WTC11 (cell line): ENCODE data around the gene KSR1. TPM values are rescaled to one million over a fixed set of nuclear protein-coding genes. Genes with fewer than 3 reads are reported as not detected.

Experiments used
- ATAC-seq: fragments of 200-7000 bp; cut with Tn5 transposase; 2 replicates; pipeline ENCODE4 v1.10.0; 2021; ENCODE audit warnings: mild to moderate bottlenecking, moderate library complexity
- CTCF ChIA-PET: fragments of 300-600 bp; sonication (Branson Sonifier 250); formaldehyde crosslinking; loops from one replicate; lab custom pipeline; 2021; ENCODE audit warnings: antibody characterized with exemption; lab: Charles Lee
- POLR2A ChIA-PET: fragments of 350-600 bp; sonication (Branson Sonifier 250); formaldehyde crosslinking; loops from one replicate; lab custom pipeline; 2021; ENCODE audit warnings: antibody characterized with exemption; lab: Charles Lee
- DNase-seq: peaks from one replicate; pipeline ENCODE4 v3.0.0; 2021; ENCODE audit warnings: low spot score
- H3K27ac Mint-ChIP-seq: 2 replicates; pipeline ENCODE4 v1.8.0; 2021; ENCODE audit warnings: mixed read lengths
- H3K27me3 Mint-ChIP-seq: 2 replicates; pipeline ENCODE4 v1.8.0; 2021; ENCODE audit warnings: low read depth, mild to moderate bottlenecking, moderate library complexity, mixed read lengths
- H3K36me3 Mint-ChIP-seq: 2 replicates; pipeline ENCODE4 v1.8.0; 2021; ENCODE audit warnings: mixed read lengths
- H3K4me1 Mint-ChIP-seq: 2 replicates; pipeline ENCODE4 v1.8.0; 2022; ENCODE audit warnings: mixed read lengths
- H3K4me3 Mint-ChIP-seq: 2 replicates; pipeline ENCODE4 v1.8.0; 2021; ENCODE audit warnings: mild to moderate bottlenecking, moderate library complexity, mixed read lengths
- H3K9me3 Mint-ChIP-seq: 2 replicates; pipeline ENCODE4 v1.8.0; 2021; ENCODE audit warnings: mixed read lengths
- EMX1 ChIP-seq: fragments of 250-450 bp; sonication (Bioruptor Pico); IDR thresholded peaks from 2 replicates; pipeline ENCODE4 v1.8.0; 2021; ENCODE audit warnings: mild to moderate bottlenecking
- ETV6 ChIP-seq: sonication (generic); formaldehyde crosslinking; IDR thresholded peaks from 2 replicates; pipeline ENCODE4 v1.8.1; 2022; ENCODE audit warnings: mild to moderate bottlenecking, missing genetic modification reagents
- SMAD4 ChIP-seq: sonication (generic); formaldehyde crosslinking; IDR thresholded peaks from 2 replicates; pipeline ENCODE4 v1.8.0; 2022; ENCODE audit warnings: mild to moderate bottlenecking, missing genetic modification reagents
- SOX15 ChIP-seq: fragments of 250-450 bp; sonication (Bioruptor Pico); IDR thresholded peaks from 2 replicates; pipeline ENCODE4 v1.9.0; 2021; ENCODE audit warnings: mild to moderate bottlenecking
- SP1 ChIP-seq: sonication (generic); formaldehyde crosslinking; conservative IDR thresholded peaks from 2 replicates; pipeline ENCODE4 v1.8.1; 2022; ENCODE audit warnings: missing genetic modification reagents
- TCF7 ChIP-seq: sonication (generic); formaldehyde crosslinking; IDR thresholded peaks from 2 replicates; pipeline ENCODE4 v1.8.0; 2022; ENCODE audit warnings: mild to moderate bottlenecking, low read depth, missing genetic modification reagents, moderate library complexity
- TEAD4 ChIP-seq: sonication (generic); formaldehyde crosslinking; IDR thresholded peaks from 2 replicates; pipeline ENCODE4 v1.8.0; 2022; ENCODE audit warnings: mild to moderate bottlenecking, missing genetic modification reagents
- ZNF121 ChIP-seq: sonication (generic); formaldehyde crosslinking; IDR thresholded peaks from 2 replicates; pipeline ENCODE4 v1.8.0; 2023; ENCODE audit warnings: missing genetic modification reagents
- ZNF219 ChIP-seq: sonication (generic); formaldehyde crosslinking; IDR thresholded peaks from 2 replicates; pipeline ENCODE4 v1.8.0; 2023; ENCODE audit warnings: missing genetic modification reagents, mild to moderate bottlenecking, borderline replicate concordance
- ZNF423 ChIP-seq: fragments of 250-450 bp; sonication (Bioruptor Pico); IDR thresholded peaks from 2 replicates; pipeline ENCODE4 v2.1.2; 2022; ENCODE audit warnings: mild to moderate bottlenecking, moderate library complexity
- ZNF671 ChIP-seq: fragments of 250-450 bp; sonication (Bioruptor Pico); IDR thresholded peaks from 2 replicates; pipeline ENCODE4 v1.8.0; 2021; ENCODE audit warnings: mild to moderate bottlenecking
- total RNA-seq: library from RNA; stranded (reverse); gene quantifications from 3 replicates; pipeline ENCODE4 v1.2.3, GENCODE V29; 2021
- TF ChIP-seq, protein P1 (sequence below): sonication (generic); formaldehyde crosslinking; IDR thresholded peaks from 2 replicates; pipeline ENCODE4 v1.8.0; 2022; ENCODE audit warnings: mild to moderate bottlenecking, missing genetic modification reagents
- TF ChIP-seq, protein P2 (sequence below): fragments of 250-450 bp; sonication (Bioruptor Pico); IDR thresholded peaks from 2 replicates; pipeline ENCODE4 v1.9.0; 2021; ENCODE audit warnings: moderate library complexity, mild to moderate bottlenecking, inconsistent platforms, borderline replicate concordance
- TF ChIP-seq, protein P3 (sequence below): sonication (generic); formaldehyde crosslinking; IDR thresholded peaks from 2 replicates; pipeline ENCODE4 v1.8.1; 2023; ENCODE audit warnings: mild to moderate bottlenecking, missing genetic modification reagents
- TF ChIP-seq, protein P4 (sequence below): sonication (generic); formaldehyde crosslinking; IDR thresholded peaks from 2 replicates; pipeline ENCODE4 v1.8.1; 2023; ENCODE audit warnings: mild to moderate bottlenecking, missing genetic modification reagents, borderline replicate concordance
- TF ChIP-seq, protein P5 (sequence below): sonication (generic); formaldehyde crosslinking; IDR thresholded peaks from 2 replicates; pipeline ENCODE4 v1.8.1; 2022; ENCODE audit warnings: mild to moderate bottlenecking, missing genetic modification reagents, moderate library complexity, borderline replicate concordance
- TF ChIP-seq, protein P6 (sequence below): fragments of 250-450 bp; sonication (Bioruptor Pico); IDR thresholded peaks from 2 replicates; pipeline ENCODE4 v2.1.2; 2022; ENCODE audit warnings: mild to moderate bottlenecking, moderate library complexity

KSR1 gene
- total RNA-seq, 1 experiment from 2014 or later: 45.5 TPM

DNA sequence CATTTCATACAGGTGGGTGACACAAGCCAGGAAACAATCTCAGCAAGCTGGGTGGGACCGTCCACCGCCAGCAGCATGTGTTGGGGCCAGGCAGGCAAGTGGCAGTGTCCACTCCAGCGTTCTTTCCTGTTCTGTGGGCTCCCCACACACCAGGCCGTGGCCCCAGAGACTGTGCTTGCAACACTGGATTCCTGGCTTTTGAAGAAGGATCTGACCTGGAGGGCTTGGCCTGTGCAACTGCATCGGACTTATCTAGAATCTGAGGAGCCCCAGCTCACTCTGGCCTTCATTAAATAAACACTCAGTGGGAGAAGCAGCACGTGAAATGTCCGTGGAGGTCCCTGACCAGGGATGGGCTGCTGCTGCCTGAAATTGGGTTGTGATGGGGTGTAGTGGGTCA, 3.2 kb downstream of the KSR1 start:
- no peak overlapping the region for H3K27ac Mint-ChIP-seq

DNA sequence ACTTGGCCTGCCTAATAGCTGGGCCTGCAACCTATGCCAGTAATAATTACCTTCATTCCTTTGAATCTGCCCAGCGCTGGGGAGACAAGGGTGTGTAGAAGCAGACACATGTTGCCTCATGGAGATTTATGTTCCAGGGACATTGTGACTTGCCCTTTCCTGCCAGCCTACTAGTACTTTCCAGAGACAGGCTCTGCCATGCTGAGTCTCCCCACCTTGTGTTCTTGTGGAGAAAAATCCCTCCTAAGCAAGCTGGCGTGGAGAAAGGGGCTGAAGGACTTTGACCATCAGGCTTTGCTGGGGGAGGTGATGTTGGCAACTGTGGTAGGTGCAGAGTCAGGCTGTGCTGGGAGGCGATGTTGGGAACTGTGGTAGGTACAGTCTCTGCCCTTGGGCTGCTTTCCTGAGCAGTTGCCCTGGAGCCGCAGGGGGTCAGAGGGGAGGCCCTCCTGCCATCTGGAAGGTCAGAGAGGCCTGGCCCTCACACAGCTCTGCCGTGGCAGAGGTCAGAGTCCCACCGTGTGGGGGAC, 4.0 kb downstream of the KSR1 start:
- ChIA-PET POLR2A (no interaction called here), CTCF (interaction anchor here (1.1 to 3.5 kb wide), 2 partner anchors 52 to 142 kb away, joined by 3 to 17 read pairs; no protein-coding TSS in a partner anchor)
- Mint-ChIP-seq H3K4me1 (peaks cover 74% of the 10 kb centered on the region), H3K36me3 (no peaks in the 10 kb centered on the region), H3K27ac (no peak overlapping the region), H3K27me3 (peaks cover 7% of the 10 kb centered on the region), H3K4me3 (no peak overlapping the region), H3K9me3 (no peaks in the 10 kb centered on the region)
- ATAC-seq (no peak), DNase-seq (no peak)
- TF ChIP-seq ZNF671: no peak

More for the DNA sequence above, 3.2 kb downstream of the KSR1 start:
- Mint-ChIP-seq H3K36me3 (no peaks in the 10 kb centered on the region), H3K27me3 (peaks cover 8% of the 10 kb centered on the region), H3K9me3 (no peaks in the 10 kb centered on the region), H3K4me3 (no peak overlapping the region), H3K4me1 (peaks cover 70% of the 10 kb centered on the region)
- DNase-seq (no peak), ATAC-seq (no peak)
- TF ChIP-seq ZNF423 (CRISPR knock-in tag): no peak
- TF ChIP-seq, protein P1, sequence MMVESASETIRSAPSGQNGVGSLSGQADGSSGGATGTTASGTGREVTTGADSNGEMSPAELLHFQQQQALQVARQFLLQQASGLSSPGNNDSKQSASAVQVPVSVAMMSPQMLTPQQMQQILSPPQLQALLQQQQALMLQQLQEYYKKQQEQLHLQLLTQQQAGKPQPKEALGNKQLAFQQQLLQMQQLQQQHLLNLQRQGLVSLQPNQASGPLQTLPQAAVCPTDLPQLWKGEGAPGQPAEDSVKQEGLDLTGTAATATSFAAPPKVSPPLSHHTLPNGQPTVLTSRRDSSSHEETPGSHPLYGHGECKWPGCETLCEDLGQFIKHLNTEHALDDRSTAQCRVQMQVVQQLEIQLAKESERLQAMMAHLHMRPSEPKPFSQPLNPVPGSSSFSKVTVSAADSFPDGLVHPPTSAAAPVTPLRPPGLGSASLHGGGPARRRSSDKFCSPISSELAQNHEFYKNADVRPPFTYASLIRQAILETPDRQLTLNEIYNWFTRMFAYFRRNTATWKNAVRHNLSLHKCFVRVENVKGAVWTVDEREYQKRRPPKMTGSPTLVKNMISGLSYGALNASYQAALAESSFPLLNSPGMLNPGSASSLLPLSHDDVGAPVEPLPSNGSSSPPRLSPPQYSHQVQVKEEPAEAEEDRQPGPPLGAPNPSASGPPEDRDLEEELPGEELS: no peak
- TF ChIP-seq SP1 (CRISPR knock-in tag): no peak
- no peak for TF ChIP-seq TCF7 (CRISPR knock-in tag)
- TF ChIP-seq SMAD4 (CRISPR knock-in tag): no peak
- no peak for TF ChIP-seq ZNF121 (CRISPR knock-in tag)
- TF ChIP-seq TEAD4: no peak
- no peak for TF ChIP-seq ETV6 (CRISPR knock-in tag)
- TF ChIP-seq SOX15 (CRISPR knock-in tag): no peak
- TF ChIP-seq, protein P2, sequence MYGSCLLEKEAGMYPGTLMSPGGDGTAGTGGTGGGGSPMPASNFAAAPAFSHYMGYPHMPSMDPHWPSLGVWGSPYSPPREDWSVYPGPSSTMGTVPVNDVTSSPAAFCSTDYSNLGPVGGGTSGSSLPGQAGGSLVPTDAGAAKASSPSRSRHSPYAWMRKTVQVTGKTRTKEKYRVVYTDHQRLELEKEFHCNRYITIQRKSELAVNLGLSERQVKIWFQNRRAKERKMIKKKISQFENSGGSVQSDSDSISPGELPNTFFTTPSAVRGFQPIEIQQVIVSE: no peak
- no peak for TF ChIP-seq EMX1 (CRISPR knock-in tag)
- ChIA-PET CTCF (interaction anchor here (0.8 to 3.5 kb wide), 7 partner anchors 25 to 143 kb away, joined by 3 to 19 read pairs (median 5); no protein-coding TSS in a partner anchor), POLR2A (no interaction called here)

DNA sequence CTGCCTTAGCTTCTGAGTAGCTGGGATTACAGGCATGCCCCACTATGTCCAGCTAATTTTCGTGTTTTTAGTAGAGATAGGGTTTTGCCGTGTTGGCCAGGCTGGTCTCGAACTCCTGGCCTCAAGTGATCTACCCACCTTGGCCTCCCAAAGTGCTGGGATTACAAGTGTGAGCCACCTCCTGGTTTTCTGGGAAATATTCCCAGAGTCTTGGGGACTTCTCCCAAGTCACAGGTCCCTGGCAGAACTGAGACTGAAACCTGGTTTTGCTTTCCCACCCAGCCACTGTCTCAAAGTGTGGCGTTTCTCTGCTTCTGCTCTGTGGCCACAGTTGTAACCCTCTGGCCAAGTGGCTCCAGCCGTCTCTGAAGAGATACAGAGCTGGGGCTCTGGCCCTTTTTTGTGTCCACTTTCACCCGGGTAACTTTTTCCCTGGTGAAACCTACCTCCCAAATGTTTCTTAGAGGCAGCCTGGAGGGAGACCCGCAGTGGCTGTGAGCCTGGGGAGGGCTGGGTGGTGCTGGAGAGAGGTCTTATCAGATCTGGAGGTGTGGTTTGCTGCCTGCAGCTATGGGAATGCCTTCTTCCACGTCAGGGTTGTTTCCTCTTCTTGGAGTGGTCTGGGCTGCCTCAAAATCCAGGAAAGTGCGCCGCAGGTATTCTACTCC, 5.1 kb downstream of the KSR1 start:
- DNase-seq (no peak), ATAC-seq (no peak)
- Mint-ChIP-seq H3K4me1 (peaks cover 77% of the 10 kb centered on the region), H3K4me3 (no peak overlapping the region), H3K27ac (peak overlapping the region; percentile 61; the same call in 1 of the 2 replicates), H3K27me3 (peaks cover 7% of the 10 kb centered on the region), H3K9me3 (no peaks in the 10 kb centered on the region), H3K36me3 (no peaks in the 10 kb centered on the region)
- ChIA-PET POLR2A (no interaction called here), CTCF (interaction anchor here (2.4 kb wide), 1 partner anchor 141 kb away, joined by 9 read pairs; no protein-coding TSS in a partner anchor)
- TF ChIP-seq, protein P3, sequence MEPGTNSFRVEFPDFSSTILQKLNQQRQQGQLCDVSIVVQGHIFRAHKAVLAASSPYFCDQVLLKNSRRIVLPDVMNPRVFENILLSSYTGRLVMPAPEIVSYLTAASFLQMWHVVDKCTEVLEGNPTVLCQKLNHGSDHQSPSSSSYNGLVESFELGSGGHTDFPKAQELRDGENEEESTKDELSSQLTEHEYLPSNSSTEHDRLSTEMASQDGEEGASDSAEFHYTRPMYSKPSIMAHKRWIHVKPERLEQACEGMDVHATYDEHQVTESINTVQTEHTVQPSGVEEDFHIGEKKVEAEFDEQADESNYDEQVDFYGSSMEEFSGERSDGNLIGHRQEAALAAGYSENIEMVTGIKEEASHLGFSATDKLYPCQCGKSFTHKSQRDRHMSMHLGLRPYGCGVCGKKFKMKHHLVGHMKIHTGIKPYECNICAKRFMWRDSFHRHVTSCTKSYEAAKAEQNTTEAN (CRISPR knock-in tag): no peak

DNA sequence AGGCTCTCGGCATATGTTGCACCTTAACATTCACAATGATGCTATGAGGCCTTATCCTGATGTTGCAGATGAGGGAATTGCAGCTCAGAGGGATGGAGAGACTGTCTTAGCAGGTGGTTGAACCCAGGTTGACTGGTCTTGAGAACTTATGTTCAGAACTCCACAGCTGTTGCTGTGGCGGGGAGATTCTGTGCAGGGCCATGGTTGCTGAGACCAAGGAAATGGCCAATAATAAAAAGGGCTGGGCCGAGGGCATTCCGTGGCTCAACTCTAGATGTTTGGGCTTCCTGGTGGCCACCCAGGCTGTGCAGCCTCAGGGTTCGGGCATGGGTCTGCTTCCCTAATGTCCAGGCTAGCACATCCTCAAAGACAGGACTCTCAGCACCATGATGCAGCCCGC, 5.9 kb downstream of the KSR1 start:
- Mint-ChIP-seq H3K9me3 (no peaks in the 10 kb centered on the region), H3K4me1 (peaks cover 85% of the 10 kb centered on the region), H3K27me3 (peaks cover 5% of the 10 kb centered on the region), H3K27ac (no peak overlapping the region), H3K36me3 (no peaks in the 10 kb centered on the region), H3K4me3 (no peak overlapping the region)
- ChIA-PET POLR2A (no interaction called here), CTCF (interaction anchor here (2.4 kb wide), 1 partner anchor 140 kb away, joined by 9 read pairs; no protein-coding TSS in a partner anchor)
- no peak for ATAC-seq
- no peak for DNase-seq
- TF ChIP-seq ZNF219 (CRISPR knock-in tag): no peak
- TF ChIP-seq, protein P4, sequence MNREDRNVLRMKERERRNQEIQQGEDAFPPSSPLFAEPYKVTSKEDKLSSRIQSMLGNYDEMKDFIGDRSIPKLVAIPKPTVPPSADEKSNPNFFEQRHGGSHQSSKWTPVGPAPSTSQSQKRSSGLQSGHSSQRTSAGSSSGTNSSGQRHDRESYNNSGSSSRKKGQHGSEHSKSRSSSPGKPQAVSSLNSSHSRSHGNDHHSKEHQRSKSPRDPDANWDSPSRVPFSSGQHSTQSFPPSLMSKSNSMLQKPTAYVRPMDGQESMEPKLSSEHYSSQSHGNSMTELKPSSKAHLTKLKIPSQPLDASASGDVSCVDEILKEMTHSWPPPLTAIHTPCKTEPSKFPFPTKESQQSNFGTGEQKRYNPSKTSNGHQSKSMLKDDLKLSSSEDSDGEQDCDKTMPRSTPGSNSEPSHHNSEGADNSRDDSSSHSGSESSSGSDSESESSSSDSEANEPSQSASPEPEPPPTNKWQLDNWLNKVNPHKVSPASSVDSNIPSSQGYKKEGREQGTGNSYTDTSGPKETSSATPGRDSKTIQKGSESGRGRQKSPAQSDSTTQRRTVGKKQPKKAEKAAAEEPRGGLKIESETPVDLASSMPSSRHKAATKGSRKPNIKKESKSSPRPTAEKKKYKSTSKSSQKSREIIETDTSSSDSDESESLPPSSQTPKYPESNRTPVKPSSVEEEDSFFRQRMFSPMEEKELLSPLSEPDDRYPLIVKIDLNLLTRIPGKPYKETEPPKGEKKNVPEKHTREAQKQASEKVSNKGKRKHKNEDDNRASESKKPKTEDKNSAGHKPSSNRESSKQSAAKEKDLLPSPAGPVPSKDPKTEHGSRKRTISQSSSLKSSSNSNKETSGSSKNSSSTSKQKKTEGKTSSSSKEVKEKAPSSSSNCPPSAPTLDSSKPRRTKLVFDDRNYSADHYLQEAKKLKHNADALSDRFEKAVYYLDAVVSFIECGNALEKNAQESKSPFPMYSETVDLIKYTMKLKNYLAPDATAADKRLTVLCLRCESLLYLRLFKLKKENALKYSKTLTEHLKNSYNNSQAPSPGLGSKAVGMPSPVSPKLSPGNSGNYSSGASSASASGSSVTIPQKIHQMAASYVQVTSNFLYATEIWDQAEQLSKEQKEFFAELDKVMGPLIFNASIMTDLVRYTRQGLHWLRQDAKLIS (CRISPR knock-in tag): no peak
- TF ChIP-seq, protein P5, sequence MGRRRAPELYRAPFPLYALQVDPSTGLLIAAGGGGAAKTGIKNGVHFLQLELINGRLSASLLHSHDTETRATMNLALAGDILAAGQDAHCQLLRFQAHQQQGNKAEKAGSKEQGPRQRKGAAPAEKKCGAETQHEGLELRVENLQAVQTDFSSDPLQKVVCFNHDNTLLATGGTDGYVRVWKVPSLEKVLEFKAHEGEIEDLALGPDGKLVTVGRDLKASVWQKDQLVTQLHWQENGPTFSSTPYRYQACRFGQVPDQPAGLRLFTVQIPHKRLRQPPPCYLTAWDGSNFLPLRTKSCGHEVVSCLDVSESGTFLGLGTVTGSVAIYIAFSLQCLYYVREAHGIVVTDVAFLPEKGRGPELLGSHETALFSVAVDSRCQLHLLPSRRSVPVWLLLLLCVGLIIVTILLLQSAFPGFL (CRISPR knock-in tag): no peak
- TF ChIP-seq, protein P6, sequence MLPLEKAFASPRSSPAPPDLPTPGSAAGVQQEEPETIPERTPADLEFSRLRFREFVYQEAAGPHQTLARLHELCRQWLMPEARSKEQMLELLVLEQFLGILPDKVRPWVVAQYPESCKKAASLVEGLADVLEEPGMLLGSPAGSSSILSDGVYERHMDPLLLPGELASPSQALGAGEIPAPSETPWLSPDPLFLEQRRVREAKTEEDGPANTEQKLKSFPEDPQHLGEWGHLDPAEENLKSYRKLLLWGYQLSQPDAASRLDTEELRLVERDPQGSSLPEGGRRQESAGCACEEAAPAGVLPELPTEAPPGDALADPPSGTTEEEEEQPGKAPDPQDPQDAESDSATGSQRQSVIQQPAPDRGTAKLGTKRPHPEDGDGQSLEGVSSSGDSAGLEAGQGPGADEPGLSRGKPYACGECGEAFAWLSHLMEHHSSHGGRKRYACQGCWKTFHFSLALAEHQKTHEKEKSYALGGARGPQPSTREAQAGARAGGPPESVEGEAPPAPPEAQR (CRISPR knock-in tag): no peak
